KOPT-K1 (cell line): ENCODE data around the gene FHOD3.

Experiments
- H3K27ac ChIP-seq: fragments of 200-600 bp; sonication (generic); 2 replicates; pipeline ENCODE4 v1.5.1; 2016; ENCODE audit warnings: antibody characterized with exemption, mild to moderate bottlenecking, low read depth, low read length; ENCODE audit not compliant: poor library complexity, severe bottlenecking
- H3K36me3 ChIP-seq: fragments of 200-600 bp; sonication (generic); 2 replicates; pipeline ENCODE4 v1.5.1; 2017; ENCODE audit warnings: antibody characterized with exemption, mild to moderate bottlenecking, low read length, moderate library complexity; ENCODE audit not compliant: insufficient read depth
- H3K9me3 ChIP-seq: fragments of 200-600 bp; sonication (generic); 2 replicates; pipeline ENCODE4 v1.5.1; 2017; ENCODE audit warnings: antibody characterized with exemption, low read length, mild to moderate bottlenecking; ENCODE audit not compliant: insufficient read depth, poor library complexity, severe bottlenecking

The FHOD3 gene

DNA sequence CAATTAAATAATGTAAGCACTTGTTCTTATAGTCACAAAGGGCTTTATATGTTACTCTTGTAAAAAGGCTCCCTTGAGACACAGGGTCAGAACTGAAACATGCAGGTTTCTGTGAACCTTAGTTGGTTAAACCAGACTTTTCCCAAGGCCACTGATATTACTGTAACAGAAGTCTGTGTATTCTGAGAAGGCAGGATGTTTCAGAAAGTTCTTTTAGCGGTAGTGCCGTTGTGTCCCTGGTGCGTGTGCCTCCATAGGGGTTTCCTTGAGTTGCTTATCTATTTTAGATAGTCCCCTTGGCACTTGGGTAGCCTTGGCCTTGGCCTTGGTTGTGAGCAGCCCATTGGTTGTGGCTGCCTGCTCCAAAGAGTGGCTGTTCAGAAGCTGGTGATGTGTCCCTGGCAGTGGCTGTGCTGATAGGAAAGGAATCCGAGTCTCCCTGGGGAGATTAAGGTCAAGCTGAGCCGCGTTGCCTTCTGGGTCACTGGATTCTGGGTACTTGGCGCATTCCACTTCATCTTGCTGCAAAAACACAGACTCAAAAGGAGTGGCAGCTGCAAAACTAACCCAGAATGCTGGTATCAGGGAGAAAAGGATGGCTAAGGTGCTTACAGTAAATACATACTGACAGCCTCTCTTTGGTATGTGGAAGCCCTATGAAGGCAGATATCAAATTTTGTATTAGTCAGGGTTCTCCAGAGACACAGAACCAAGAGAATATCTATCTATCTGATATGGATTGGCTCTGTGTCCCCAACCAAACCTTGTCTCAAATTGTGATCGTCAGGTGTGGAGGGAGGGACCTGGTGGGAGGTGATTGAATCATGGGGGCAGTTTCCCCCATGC, 69.7 kb downstream of the FHOD3 start:
- no peaks in the 10 kb centered on the region for H3K36me3 ChIP-seq
- H3K27ac ChIP-seq, result no peak overlapping the region
- no peaks in the 10 kb centered on the region for H3K9me3 ChIP-seq

DNA sequence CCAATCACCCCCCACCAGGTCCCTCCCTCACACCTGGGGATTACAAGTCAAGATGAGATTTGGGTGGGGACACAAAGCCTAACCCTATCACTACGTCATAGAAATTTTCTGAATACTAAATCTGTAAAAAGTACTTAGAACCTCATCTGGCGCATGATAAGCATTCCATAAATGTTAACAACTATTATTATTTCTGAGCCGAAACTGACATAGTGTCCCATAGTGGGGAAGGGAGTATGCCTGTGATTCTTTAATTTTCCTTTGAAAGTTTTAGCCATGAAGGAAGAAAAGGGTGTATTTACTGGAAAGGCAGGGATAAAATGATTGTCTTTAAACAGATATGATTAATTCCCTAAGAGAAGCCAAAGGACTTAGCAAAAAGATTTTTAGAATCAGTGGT, 71.4 kb downstream of the FHOD3 start:
- Histone ChIP-seq H3K9me3 (no peaks in the 10 kb centered on the region), H3K27ac (no peak overlapping the region), H3K36me3 (no peaks in the 10 kb centered on the region)

- Histone ChIP-seq H3K27ac (no peak overlapping the region), H3K9me3 (no peaks in the 10 kb centered on the region), H3K36me3 (no peaks in the 10 kb centered on the region)
These were observed 75.4 kb downstream of the FHOD3 start for GRCh38 chr18:36372903-36373311.

DNA sequence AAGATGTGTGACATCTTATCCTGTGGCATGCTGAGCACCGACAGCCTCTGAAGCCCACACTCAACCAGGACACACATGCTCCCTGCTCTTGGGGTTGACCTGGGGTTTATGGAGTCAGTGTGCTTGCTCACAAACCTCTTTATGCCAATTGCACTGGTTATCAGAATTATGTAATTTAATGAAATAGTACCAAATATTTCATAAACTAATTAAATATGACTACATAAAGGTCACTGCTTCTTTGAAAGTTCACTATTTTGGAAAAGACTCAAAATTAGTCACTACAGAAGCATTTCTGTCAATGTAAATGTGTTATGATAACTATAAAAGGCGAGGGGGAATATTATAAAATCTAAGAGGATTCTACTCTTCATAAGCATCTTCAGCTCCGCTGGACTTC, 76.7 kb downstream of the FHOD3 start:
- H3K36me3 ChIP-seq, result no peaks in the 10 kb centered on the region
- H3K9me3 ChIP-seq, result no peaks in the 10 kb centered on the region
- no peak overlapping the region for H3K27ac ChIP-seq

DNA sequence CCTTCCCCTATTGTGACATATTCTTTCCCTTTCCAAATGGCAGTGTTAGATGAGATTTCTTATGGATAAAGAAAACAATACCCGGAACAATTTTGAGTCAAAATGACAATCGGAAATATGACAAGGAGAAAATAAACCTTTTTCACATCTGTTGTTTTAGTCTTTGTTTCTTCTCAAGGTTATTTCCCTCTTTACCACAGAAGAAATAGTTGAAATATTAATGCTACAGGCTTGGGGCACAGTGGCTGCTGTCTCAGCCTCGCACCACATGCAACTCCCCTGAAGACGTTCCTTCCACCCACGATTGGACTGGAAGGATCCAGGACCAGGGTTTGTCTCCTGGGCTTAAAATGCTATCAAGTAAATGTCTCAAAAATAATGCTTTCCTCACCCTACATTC, 77.6 kb downstream of the FHOD3 start:
- Histone ChIP-seq H3K36me3 (no peaks in the 10 kb centered on the region), H3K9me3 (no peaks in the 10 kb centered on the region), H3K27ac (no peak overlapping the region)

- no peaks in the 10 kb centered on the region for H3K36me3 ChIP-seq
- no peaks in the 10 kb centered on the region for H3K9me3 ChIP-seq
- no peak overlapping the region for H3K27ac ChIP-seq
These were observed 78.8 kb downstream of the FHOD3 start for GRCh38 chr18:36376361-36376760.

GRCh38 chr18:36377626-36378025, 80.1 kb downstream of the FHOD3 start:
- Histone ChIP-seq H3K36me3 (no peaks in the 10 kb centered on the region), H3K27ac (no peak overlapping the region)

GRCh38 chr18:36378205-36378604, 80.7 kb downstream of the FHOD3 start:
- Histone ChIP-seq H3K27ac (no peak overlapping the region), H3K36me3 (no peaks in the 10 kb centered on the region), H3K9me3 (no peaks in the 10 kb centered on the region)

More at GRCh38 chr18:36377626-36378025, 80.1 kb downstream of the FHOD3 start:
- no peaks in the 10 kb centered on the region for H3K9me3 ChIP-seq

GRCh38 chr18:36379435-36379984, 82.0 kb downstream of the FHOD3 start:
- H3K27ac ChIP-seq, result no peak overlapping the region
- H3K36me3 ChIP-seq, result no peaks in the 10 kb centered on the region
- no peaks in the 10 kb centered on the region for H3K9me3 ChIP-seq

- H3K9me3 ChIP-seq, result no peaks in the 10 kb centered on the region
- no peak overlapping the region for H3K27ac ChIP-seq
- no peaks in the 10 kb centered on the region for H3K36me3 ChIP-seq
These were observed 82.8 kb downstream of the FHOD3 start for GRCh38 chr18:36380173-36380827.

- Histone ChIP-seq H3K27ac (no peak overlapping the region), H3K9me3 (no peaks in the 10 kb centered on the region), H3K36me3 (no peaks in the 10 kb centered on the region)
These were observed 83.6 kb downstream of the FHOD3 start for GRCh38 chr18:36381075-36381474.

DNA sequence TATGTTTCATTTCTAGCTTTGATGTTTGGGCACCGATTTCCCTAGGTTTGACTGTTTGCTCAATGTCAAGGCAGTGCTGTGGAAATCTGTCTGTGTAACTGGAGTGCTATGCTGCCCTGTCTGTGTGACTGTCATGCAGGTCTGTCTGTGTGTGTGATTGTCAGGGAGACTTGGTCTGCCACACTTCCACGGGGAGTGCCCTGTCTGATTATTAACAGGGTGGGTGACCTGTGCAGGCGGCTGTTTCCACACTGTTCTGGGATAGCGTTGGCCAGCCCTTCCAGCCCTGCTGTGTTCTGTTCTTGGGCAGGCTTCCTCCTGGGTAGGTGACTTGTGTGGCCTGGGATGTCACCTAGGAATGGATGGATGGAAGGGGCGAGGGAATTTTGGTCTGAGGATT, 85.3 kb downstream of the FHOD3 start:
- H3K9me3 ChIP-seq, result no peaks in the 10 kb centered on the region
- H3K27ac ChIP-seq, result no peak overlapping the region
- no peaks in the 10 kb centered on the region for H3K36me3 ChIP-seq

GRCh38 chr18:36386150-36386920, 88.8 kb downstream of the FHOD3 start:
- H3K27ac ChIP-seq, result no peak overlapping the region
- no peaks in the 10 kb centered on the region for H3K9me3 ChIP-seq
- no peaks in the 10 kb centered on the region for H3K36me3 ChIP-seq

DNA sequence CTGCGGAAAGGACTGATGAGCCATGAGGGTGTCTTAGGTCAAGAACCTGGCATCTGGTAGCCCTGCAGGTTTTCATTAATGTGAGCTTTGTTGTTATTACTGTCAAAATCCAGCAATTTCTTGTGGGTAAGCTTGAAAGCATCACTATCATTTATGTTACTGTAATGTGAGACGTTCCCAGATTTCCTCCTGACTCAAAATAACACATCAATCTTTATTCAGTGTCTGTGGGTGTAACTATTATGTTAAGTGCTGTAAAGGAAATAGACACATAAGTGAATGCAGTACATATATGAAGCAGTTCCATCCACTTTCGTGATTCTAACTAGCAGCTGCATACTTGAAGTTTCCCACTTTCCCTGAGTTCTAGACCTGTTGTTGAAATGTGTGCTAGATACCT, 89.8 kb downstream of the FHOD3 start:
- no peaks in the 10 kb centered on the region for H3K9me3 ChIP-seq
- no peak overlapping the region for H3K27ac ChIP-seq
- no peaks in the 10 kb centered on the region for H3K36me3 ChIP-seq

- H3K36me3 ChIP-seq, result no peaks in the 10 kb centered on the region
- H3K9me3 ChIP-seq, result no peaks in the 10 kb centered on the region
- no peak overlapping the region for H3K27ac ChIP-seq
These were observed 90.8 kb downstream of the FHOD3 start for GRCh38 chr18:36388310-36388709.
